Bone marrow (tissue), 2 donors: ENCODE measurements around the gene AGRP.
A peak's percentile ranks its signal among the peaks of the same experiment; 100 is the strongest.
"Not testable (repeated sequence)": the region's sequence is repeated elsewhere in the genome, so short reads cannot be mapped to it uniquely, and the experiment has no call there.

Experiments
- DNase-seq, 2 donors: peaks; one replicate each; lab custom pipeline; 2025; lab: John Stamatoyannopoulos, UW

The AGRP gene, protein sequence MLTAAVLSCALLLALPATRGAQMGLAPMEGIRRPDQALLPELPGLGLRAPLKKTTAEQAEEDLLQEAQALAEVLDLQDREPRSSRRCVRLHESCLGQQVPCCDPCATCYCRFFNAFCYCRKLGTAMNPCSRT

DNA sequence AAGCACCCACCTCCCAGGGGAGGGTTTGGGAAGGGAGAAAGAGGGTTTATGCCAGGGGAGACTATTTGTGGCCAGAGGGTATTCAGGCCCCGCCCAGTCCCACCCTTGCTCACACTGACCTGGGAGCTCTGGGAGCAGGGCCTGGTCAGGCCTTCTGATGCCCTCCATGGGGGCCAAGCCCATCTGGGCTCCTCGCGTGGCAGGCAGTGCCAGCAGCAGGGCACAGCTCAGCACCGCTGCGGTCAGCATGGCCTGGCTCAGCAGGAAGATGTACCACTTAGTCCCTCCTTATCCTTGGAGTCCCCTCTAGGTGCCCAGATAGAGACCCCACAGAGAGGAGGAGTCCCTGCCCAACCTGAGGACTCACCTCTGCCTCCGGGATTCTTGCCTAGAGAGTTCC, at the start of gene AGRP:
AGRP (minus strand) TSS at position 398 of the 400 bp plus-strand sequence; CDS start at position 249, 149 bp downstream.
- DNase-seq = no peak

DNA sequence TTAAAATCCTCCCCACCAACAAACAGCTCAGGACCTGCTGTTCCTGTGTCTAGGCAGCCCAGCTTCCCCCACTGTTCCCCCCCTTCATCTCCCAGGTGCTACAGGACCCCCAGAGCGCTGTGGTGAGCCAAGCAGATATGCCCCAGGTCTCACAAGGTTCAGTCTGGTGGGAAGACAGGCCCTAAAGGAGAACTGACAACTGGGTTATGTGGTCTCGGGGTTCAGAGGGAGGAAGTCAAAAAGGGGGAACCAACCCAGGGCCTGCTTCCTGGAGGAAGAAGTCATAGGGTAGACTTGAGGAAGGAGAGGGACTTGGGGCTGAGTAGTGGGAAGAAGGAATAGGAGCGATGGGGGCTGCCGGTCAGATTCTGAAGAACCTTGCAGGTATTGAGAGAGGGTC, 47.9 kb upstream of the AGRP start:
- peak; percentile 24 to 60 for DNase-seq

DNA sequence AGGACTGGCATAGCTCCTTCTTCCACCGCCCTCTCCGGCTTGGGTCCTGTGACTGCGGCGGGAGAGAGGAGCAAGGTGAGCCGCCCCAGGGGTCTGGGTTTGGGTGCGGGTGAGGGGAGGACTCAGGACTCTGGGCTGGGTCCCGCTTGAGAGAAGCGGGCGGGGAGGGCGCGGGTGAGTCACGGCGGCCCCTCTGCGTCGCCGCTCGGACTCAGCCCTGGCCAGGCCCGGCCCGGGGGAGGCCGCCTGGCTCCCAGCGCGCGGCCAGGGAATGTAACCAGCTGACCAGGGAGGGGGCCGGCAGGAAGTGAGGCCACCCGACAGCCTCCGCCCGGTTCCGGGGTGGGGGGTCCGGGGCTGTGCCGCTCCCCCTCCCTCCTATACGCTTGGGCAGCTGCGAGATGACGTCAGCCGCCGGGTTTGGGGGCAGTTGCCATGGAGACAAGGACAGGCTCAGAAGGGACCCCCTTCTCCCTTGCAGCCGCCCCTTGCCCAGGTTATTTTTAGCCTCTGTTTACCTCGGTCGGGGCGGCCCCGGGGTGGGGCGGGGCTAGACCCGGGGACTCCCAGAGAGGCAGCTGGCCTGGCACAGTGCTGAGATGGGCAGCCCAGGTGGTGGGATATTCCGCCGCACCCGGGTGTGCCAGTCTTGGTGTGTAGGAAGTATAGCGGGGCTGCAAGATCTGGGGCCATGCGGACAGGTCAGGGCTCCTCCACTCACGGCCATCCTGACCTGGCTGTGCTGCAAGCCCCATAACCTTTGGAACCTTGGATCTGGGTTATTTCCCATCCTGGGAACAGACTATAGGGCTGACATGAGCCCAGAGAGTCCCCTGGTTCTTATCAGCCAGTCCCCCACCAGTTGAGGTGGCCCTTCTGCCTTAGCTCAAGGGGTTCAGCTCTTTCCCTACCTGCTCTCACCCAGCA, 46.9 kb upstream of the AGRP start:
- peak in 1 of 2 donors; percentile 38 for DNase-seq

DNA sequence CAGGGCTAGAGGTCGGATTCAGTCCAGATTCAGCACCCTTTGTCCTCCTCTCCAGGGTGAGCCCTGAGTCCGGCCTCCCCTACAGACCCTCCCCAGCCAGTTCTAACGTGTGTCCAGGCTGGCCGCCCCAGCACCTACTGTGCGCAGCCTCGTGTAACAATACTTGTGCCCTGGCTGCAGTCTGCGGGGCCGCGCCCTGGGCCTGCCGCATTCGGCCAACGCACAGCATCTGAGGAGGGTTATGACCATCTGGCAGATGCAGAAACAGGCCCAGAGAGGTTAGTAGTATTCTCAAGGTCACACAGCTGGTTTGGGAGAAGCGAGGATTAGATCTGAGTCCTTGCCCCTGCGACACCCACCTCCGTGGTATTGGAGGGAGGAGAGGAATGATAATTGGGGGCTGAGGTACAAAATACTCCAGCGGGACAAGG, 46.2 kb upstream of the AGRP start:
- DNase-seq = no peak

DNA sequence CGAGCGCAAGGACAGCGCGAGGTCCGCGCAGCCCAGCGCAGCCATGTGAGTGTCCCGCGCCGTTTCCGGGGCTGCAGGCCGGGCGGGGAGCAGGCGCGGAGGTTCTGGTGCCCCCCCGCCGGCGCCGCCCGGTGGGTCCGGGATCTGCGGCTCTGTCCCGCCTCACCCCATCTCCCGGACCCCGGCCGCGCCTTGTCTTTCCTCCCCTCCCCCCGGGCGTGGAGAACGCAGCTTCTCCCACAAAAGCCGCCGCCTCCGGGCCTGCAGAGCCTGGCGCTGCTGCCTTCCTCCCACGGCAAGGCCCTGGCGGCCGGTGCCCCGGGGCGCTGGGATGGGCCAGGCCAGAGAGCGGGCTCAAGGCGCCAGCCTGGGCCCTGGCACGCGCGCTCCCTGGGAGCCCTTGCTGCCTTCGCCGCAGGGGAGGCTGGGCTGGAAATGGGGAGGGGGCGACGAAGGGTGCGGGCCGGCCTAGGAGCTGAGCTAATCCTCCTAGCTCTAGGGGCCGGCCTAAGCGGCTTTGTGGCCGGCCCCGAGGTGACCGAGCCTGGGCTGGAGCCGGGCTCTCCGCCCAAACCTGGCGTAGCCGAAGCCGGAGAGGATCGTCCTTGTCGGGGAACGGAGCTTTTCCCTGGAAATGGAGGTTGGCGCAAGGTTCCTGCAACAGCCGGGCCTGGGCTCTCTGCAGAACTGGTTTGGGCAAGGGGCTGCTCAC, 45.7 kb upstream of the AGRP start:
- no peak for DNase-seq

DNA sequence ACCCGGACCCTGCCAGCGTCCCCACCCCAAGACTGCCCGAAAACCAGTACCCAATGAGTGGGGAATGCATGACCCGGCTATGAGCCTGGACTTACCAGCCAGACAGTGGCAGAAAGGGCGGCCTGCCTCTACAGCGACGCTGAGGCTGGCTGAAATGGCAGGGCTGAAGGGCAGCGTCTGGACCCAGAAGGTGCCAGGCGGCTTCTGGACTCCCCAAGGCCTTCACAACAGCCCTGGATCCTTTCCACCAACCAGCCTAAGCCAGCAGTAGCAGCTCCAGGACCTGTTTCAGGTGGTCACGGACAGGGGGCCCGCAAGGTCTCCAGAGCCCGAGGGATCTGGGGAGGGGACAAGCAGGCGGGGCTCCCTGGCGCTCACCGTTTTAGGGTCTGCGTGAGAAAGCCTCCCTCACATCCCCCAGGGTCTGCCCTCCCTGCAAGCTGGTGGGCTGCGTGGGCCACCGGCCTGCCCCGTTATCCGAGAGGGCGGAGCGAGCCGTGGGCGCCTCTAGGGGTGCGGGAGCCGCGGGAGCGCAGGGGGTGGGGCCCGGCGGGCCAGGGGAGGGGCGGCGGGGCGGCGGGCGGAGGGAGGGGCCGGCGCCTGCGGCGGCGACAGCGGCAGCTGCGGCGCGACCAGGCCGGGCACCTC, 45.0 kb upstream of the AGRP start, which contains the start of gene RIPOR1:
RIPOR1 (plus strand) TSS at position 608 of the 648 bp plus-strand sequence. CDS start 9,618 bp downstream, outside the sequence.
- DNase-seq = no peak

DNA sequence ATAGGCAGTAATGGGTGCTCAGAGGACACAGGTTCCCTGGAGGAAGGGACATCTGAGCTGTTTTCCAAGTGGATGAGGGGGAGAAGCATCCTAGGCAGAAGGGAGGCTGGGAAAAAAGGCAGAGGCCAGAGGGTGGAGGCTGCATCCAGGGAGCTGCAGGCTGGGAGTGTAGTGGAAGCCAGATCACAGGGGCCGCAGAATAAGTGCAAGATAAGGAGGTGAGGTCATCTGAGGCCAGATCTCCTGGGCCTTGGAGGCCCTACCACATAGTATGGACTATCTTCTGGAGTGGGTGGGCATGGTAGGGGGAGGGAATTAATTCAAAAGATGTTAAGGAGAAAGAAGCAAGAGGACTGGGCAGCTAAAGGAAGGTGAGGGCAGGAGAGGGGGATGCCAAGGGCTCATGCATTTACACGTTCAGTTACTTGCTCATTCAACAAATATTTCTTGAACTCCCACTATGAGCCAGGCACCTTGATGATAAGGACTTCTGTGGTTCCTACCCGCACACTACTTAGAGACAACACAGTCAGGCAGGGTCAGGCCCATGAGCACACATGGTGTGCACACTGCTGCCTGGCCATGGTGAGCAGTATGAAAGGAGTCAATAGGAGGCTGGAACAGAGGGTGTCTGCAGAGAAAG, 42.9 kb upstream of the AGRP start:
- DNase-seq = no peak

DNA sequence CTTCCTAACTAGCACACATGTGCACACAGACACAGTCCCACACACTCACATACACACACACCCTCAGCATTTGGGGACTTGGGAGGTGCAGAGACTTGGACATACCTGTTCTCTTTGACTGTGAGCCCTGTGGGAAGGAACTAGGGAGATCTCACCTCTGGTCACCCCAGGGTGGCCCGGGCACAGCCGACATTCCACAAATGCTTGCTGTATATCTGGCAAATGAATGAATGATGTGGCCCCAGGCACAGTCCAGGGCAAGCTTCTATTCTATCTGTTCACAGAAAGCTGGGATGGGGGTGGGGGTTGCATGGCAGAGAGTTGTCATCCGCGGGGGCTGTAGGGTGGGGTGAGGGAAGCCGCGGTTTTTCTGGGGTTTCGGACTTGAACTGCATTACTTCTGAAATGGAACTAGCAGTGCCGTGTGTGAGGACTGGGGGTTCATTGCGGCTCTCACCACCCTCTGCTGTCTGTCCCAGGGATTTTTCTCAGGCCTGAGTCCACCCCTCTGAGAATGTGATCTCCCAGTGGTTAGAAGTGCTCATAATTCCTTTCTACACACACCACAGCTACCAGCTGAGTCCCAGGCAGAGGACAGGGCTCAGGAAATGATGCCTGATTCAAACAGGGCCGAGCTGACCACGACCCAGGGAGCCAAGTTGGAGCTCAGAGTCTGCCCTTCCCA, 42.0 kb upstream of the AGRP start:
- peak in 1 of 2 donors; percentile 61 for DNase-seq

DNA sequence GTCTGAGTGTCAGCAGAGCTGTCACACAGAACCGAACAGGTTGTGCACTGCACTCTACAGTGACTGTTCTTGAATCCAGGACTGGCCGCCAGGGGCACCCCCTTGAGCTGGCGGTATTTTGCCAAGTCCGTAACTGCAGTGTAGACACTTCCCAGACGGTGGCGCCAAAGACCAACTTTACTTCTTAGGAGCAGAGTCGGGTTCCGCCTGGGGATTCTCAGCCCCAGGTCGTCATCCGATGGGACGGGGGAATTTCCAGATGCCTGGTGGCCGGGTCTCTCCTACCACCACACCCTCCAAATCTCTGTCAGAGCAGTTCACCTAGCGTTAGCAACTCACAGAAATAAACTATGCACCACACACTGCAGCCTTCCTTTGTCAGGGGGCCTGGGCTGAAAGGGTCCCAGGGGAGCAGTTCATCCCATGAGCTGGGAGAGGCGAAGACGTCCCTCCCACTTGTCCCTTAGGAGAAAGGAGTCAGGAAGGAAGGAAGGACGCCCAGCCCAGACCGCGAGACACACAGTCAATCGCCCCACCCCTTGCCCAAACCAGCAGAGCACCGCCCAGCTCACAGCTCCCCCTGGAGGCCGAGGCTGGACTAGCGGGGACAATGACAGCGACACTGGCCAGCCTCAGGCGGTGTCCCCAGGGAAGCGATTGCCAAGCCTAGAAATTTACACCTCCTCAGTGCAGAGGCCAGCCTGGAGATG, 37.9 kb upstream of the AGRP start:
- DNase-seq = peak; percentile 93 to 96

DNA sequence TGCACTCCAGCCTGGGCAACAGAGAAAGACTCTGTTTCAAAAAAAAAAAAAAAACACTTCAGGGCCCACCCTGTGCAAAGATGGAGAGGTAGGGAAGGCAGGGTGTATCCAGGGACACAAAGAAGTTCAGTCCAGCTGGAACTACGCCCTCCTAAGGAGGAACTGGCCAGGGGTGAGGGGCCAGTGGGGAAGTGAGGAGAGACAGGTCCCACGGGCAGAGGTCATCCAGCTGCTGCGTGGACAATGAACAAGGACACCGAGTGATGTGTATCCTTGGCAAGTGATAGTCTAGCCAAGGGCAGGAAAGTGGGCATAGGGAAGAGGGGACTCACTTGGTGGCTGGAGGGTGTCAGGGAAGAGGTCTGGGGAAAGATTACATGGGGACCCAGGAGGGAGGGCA, 35.9 kb upstream of the AGRP start:
- DNase-seq = no peak

DNA sequence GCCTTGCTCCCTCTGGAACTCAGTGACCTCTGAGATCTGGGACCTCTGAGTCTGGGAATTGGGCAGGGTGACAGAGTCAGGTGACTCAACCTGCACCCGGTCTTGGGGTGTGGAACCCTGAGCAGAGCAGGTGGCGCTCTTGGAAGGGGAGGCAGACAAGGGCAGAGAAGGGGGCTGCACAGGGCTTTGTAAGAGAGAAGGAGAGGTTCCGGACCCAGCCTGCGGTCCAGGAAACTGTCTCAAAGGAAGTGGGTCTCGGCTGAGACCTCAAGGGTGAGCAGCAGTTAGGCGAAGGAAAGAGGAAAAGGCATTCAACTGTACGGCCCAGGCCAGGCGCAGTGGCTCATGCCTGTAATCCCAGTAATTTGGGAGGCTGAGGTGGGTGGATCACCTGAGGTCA, 35.3 kb upstream of the AGRP start:
- no peak for DNase-seq

DNA sequence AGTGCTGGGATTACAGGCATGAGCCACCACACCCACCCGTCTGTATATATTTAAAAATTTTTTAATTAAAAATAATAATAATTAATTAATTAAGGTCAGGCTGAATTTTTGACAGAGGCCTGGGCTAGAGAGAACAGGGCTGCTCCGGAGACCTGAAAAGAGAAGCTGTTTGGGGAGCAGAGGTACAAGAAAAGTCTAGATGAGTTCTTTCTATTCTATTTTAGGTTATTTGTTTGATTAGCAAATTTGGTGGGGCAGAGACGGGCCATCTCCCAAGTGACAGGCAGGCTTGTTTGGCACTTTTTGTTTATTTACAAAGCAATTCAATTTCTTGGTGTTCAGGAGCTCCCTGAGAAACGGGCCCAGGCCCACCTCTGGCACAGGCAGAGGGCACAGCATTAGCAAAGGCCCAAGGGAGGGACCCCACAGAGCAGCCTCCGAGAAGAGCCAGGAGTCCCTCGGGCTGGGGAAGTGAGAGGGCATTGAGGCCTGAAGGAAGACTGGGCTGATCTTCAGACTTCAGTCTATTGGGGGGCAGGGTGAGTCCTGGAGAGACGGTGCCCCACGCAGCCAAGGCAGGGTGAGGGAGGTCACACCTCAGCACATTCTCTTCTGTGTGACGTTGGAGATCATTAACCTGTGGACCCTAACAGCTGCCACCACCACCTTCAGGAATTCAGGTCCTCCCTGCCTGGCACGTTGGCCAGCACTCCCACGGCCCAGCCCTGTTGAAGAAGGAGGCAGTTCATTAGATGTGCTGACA, 34.5 kb upstream of the AGRP start:
- DNase-seq = no peak

DNA sequence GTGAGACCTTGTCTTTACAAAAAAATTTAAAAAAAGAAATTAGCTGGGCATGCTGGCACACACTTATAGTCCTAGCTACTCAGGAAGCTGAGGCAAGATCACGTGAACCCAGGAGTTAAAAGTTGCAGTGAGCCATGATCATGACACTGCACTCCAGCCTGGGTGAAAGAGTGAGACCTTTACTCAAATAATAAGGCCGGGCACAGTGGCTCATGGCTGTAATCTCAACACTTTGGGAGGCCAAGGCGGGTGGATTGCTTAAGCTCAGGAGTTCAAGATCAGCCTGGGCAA, 33.8 kb upstream of the AGRP start:
- peak in 1 of 2 donors; percentile 35 for DNase-seq

DNA sequence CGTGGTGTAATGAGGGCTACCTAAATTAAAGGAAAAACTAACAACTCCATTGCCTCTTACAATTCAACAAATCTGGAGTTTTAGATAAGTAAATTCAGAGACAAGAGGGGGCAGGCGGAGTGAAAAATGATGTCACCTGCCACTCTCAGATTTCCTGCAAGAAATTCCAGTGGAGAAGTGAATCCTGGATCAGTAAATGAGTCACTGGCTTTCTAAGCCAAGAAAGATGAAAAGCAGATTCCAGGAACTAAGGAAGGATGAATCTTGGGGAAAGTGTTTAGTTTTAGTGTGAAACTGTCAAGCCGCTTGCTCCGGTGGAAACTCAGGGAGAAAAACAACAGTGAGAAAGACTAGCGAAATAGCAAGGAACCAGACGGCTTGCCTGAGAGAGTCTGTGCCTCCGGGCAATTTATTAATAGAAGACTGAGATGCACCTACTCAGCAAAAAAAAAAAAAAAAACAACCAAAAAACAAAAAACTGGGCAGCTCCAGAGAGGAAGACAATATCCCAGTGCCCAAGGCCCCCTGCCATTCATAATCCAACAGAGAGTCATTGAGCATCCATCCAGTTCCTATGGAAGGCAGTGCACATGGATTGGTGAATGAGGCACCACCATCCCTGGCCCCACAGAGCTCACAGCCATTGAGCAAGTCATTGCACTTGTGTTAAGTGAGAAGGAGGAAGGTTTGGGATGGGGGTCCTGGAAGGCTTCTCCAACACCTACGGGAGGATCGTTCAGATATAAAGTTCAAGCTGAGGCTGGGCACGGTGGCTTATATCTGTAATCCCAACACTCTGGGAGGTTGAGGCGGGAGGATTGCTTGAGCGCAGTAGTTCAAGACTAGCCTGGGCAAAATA, 33.2 kb upstream of the AGRP start:
- no peak for DNase-seq

DNA sequence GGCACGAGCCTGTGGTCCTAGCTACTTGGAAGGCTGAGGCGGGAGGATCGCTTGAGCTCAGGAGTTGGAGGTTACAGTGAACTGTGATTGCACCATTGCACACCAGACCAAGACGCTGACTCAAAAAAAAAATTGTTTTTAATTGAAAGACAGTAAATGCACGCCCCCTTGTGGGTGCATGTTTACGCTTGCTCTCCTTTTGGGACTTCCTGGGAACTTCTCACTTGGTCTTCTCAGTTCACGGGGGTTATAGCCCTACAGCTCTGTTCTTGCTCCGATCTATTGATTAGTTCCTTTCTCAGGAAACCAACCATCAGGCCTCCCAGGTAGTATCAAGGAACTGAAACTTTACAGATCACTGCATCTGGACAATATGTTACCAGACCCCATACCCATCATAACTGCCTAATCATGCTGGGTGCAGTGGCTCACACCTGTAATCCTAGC, 31.1 kb upstream of the AGRP start:
- DNase-seq = peak; percentile 25 to 70

DNA sequence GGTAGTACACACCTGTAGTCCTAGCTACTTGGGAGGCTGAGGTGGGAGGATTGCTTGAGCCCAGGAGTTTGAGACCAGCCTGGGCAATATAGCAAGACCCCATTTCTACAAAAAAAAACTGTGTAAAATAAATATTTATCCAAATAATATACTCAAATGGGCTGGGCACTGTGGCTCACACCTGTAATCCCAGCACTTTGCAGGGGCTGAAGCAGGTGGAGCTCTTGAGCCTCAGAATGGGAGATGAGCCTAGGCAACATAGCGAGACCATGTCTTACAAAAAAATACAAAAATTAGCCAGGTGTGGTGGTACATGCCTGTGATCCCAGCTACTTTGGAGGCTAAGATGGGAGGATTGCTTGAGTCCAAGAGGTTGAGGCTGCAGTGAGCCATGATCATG, 30.5 kb upstream of the AGRP start:
- DNase-seq = not testable (repeated sequence)

DNA sequence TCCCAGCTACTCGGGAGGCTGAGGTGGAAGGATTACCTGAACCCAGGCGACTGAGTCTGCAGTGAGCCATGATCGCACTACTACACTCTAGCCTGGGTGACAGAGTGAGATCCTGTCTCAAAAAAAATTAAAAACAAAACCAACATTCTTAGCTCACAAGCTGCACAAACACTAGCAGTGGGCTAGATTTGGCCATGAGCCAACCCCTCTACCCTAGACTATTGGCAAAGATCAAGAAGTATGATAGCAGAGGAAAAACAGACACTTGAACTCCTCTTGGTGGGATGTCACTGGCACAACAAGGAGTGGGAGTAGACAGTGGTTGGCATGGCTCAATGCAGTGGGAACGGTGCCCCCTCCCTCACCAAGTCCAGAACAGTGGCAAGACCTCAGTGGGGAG, 25.7 kb upstream of the AGRP start:
- peak in 1 of 2 donors; percentile 35 for DNase-seq

DNA sequence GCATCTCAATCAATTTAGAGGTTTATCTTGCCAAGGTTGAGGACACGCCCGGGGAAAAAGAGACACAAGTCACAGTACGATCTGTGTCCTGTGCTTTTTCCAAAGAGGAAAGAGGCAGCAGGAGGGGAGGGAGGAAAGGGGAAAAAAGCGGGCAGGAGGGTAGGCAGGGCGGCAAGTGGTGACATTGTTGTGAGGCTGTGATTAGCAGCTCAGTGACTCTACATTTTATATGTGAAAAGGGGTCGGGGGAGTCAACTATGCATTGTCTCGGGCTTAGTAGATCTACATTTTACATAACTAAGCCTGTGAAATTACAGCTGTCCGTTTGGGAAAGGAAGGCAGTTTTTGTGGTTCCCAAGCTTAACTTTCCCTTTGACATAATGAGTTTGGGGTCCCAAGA, 23.1 kb upstream of the AGRP start:
- no peak for DNase-seq
